Urothelium cell line (cell line): ENCODE measurements around the gene CLDN2.
A peak's percentile ranks its signal among the peaks of the same experiment; 100 is the strongest.

Source experiments
- DNase-seq: peaks from one replicate; pipeline ENCODE4 v3.0.0; 2011; ENCODE audit warnings: low spot score, mixed read lengths
- FAIRE-seq: peaks from 2 replicates; lab custom pipeline; 2011; peaks lifted over from hg19 to GRCh38; lab: Jason Lieb, UNC

Gene CLDN2

DNA sequence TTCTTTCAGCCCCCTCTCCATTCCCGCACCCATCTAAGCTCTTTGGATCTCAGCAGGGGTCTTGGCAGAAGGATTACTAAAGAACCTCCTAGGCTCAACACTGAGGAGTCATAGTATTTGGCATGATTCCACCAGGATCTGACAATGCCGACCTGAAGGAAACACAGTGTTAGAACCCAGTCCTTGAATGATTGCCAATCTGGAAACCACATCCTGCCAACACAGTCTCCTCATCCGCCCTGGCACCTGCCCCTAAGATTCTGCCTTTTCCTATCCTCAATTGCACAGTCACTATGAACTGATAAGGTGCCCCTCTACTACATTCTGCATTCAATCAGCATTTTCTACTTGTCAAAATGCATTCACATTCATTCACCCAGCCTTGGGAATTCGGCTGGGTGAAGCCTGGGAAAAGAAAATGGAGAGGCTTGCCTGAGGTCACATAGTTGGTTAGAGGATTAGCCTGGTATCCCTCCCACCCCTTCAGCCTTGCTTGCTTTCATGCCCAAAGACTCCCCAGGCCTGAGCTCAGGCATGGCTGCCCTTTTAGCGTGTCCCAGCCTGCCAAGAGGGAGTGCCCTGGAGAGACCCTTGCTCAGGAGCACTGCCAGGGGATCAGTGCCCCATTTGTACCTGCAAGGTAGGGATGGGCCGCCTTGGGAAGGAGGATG, 2.2 kb upstream of the CLDN2 start:
- FAIRE-seq, result no peak
- DNase-seq, result peak; percentile 55

DNA sequence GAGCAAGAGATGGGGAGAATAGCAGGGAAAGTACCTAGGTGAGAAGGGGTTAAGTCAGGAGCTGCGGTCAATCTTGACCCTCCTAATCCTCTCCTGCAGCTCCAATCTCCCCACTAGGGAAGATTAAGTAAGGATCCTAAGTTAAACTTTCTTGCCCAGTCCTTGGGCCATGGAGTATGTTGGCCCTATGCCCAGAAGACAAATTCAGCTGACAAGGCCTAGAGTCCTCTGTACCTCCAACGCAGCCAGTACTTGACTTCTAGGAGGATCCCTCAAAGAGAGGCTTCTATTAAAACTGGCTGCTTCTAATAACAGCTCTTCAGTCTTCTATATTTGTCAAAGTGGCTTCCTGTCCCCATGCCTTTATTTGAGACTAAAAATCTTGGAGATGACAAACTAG, 1.4 kb downstream of the CLDN2 start:
- no peak for FAIRE-seq
- no peak for DNase-seq

DNA sequence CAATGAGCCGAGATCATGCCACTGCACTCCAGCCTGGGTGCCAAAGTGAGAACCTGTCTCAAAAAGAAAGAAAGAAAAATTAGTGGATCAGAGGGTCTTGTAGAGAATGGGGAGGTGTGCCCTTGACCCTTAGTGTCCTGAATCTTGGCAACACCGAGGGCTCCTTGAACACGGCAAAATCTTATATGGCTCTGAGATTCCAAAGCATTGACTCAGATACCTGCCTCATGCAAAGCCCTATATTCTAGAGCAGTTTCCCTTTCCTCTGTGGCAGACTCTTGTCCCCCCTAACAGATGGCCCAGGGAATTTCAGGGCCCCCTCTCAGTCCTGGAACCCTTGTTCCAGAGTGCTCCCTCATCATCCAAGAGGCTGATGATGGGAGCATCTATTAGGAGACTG, 6.8 kb downstream of the CLDN2 start:
- FAIRE-seq (no peak), DNase-seq (no peak)

DNA sequence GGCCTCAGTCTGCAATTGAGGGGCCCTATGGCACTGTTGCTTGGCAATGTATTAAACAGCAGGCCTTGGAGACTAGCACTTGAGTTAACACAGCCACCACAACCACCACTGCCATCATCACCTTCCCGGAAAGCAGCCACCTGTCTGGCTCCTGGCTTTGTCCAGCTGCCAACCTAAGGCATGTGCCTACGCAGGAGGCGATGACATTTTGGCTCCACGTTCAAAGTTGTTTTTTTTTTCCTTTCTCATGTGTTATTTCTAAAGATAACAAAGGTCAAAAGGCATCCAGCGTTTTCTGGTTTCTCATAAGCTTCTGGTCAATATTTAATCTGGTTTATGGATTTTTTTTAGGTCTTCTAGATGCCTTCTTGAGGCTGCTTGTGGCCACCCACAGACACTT, 7.5 kb downstream of the CLDN2 start:
- DNase-seq (no peak), FAIRE-seq (no peak)

DNA sequence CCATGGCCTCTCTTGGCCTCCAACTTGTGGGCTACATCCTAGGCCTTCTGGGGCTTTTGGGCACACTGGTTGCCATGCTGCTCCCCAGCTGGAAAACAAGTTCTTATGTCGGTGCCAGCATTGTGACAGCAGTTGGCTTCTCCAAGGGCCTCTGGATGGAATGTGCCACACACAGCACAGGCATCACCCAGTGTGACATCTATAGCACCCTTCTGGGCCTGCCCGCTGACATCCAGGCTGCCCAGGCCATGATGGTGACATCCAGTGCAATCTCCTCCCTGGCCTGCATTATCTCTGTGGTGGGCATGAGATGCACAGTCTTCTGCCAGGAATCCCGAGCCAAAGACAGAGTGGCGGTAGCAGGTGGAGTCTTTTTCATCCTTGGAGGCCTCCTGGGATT, 8.0 kb downstream of the CLDN2 start:
- no peak for FAIRE-seq

DNA sequence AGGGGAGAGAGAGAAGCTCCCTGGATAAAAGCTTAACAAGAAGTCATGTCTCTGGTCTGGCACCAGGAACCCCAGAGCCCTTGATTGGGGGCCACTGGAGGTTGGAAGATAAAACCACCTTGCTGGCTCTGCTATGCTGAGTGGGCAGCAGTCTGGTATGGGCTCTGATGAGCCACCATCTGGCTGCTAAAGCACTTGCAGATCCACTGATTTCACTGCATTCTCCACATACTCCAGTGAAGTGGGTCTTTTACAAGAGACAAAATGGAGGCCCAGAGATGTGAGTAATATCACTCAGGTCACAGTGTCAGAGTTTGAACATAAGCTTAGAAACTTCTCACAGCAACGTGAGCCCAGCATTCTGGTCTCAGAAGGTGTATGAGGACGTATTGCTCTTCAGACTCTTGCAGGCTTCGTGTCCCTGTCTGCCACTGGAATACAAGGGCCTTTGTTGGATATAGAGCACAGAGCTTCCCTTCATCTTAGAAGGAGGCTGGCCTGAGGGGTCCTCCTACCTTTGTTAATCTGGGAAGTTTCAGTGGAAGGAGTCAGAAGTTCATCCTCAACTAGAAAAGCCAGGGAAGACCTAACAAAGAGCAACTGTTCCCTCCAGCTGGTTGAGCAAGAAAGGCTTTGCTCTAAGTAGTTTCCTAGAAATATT, 11.8 kb downstream of the CLDN2 start:
- no peak for FAIRE-seq
- DNase-seq, result no peak

More for the DNA sequence above, 8.0 kb downstream of the CLDN2 start:
- no peak for DNase-seq

DNA sequence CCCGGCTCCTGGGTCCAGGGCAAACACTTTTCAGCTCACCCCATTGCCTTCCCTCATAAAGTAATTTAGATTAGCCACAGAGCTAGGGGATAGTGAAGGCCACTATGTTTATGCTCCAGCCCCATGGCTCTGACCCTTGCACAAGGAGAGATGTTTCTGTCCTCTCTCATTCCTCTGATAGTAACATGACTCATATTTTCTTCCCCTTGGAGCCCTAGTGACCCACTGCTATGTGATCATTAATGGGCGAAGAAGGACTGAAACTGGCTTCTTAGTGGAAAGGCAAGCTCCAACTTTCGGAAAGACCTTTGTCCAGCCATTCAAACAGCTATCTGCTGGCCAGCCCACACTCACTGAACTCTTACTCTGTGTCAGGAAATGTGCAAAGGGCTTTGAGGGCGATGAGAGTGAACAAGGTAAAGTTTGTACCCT, 12.3 kb downstream of the CLDN2 start:
- FAIRE-seq (no peak), DNase-seq (no peak)

DNA sequence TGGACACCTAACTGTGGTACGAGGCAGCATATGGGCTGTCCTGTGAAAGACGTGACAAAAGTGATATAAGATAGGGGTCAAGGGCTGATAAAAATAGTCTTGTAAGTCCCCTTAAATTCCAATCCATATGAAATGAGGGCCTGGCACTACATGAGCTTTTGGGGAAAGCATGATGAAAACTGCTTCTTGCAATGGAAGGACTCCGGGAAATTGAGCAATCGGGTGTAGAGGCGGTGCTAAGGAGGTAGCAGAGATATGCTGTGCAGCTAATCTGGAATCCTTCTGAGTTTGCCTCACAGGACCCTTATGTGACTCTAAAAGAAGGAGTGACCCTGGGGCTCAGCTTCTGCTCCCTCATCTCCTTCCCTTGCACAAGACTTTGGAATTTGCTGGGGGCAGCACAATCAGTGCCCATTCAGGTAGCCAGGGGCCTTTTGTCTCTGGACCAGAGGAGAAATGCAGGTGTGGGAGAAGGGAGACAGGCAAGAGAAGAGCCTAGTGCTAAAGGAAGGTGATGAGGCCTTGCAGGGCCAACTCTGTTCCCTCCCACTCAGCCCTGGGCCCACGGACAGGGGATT, 12.8 kb downstream of the CLDN2 start:
- DNase-seq (no peak), FAIRE-seq (no peak)

DNA sequence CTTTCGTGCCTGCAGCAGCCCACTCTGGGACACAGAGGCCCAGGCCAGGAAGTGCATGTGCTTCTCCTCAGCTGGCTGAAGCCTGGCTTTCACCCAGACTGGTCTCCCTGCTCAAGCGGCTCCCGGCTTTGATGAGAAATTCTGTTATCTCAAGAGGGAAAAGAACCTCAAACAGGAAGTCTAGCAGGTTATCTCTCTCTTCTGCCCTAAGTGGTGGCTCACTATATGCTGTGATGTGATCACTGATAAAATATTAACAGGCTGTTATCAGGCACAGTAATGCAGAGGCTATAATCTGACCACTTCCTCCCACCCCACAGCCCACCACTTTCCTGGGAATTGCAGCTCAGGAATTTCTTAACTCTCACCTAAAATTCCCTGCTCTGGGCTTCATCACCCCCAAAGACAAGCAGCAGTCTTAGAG, 13.3 kb downstream of the CLDN2 start:
- no peak for DNase-seq
- no peak for FAIRE-seq

DNA sequence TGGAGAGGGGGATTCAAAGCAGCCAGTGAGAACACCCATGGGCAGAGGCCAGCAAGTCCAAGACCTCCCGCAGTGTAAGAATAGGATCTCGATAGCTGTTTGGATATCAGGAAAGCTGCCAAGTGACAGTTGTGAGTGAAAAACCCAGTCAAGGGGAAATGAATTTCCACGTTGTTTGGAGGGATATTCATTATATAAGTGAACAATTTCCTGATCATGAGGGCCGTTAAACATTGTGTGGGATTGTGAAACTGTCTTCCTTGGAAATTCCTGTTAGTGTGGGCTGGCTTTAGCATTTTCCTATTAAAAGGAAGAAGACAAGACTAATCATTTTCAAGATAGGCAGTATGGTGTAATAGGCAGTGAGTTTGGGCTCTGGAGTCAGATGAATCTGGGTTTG, 15.0 kb downstream of the CLDN2 start:
- no peak for FAIRE-seq

DNA sequence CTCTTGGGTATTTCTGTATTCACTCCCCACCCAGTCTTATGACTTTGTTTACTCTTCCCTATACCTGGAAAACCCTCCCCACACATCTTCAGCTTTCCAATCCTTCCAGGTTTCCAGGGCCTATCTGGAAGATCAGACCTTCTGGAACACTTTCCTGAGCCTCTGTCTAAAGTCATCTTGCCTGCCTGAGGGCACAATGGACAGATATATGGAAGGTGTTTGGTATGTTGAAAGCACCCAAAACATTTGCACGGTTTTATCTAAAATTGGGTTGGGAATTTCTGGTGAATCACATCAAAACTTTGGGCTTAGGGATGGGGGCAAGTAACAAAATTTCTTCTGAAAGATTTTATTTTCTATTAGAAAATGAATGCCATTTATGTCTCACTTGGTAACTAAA, 16.0 kb downstream of the CLDN2 start:
- no peak for DNase-seq
- FAIRE-seq, result no peak

More for the DNA sequence above, 15.0 kb downstream of the CLDN2 start:
- DNase-seq, result no peak

DNA sequence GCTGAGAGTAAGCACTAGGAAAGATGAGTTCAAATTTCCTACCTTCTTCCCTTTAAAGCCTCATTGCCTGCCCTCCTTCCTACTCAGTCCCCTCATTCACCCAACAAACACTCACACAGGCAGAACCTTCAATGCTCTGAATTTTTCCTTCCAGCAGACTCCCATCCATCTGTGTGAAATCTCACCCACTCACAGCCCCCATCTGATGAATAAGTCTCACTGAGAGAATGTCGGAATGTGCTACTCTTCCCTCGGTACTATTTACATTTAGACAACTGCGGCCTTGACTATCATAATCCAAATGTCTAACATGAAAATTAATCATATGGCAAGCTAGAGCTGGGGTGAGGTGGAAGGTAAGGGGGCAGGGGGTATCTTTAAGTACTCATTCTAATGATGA, 19.4 kb downstream of the CLDN2 start:
- no peak for DNase-seq
- FAIRE-seq, result no peak

DNA sequence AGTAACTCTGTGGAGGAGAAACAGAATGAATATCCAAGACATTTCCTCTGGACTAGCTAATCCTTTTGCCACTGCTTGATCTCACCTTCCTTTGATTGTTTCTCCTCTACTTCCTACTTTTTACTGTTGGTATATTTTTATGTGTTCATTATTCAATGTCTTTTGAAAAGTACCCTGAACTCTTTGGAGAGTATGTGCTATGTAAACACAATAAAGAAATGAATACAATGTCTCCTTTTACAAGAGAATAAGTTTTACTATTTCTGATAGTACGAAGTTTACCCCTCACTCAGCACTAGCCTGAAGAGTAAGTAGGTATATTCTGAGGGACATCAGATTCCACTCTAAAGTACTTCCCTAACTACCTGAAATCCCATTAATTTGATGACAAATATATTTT, 19.9 kb downstream of the CLDN2 start:
- no peak for FAIRE-seq
- no peak for DNase-seq

DNA sequence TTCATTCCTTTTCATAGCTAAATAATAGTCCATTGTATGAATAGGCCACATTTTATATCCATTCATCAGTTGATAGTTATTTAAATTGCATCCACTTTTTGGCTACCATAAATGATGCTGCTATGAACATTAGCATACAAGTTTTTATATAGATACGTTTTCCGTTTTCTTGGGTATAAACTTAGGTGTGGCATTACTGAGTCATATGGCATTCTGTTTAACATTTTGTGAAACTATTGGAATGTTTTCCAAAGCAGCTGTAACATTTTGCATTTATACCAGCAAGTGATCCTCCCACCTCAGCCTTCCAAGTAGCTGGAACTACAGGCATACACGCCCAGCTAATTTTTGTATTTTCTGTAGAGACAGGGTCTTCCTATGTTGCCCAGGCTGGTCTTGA, 26.3 kb downstream of the CLDN2 start:
- FAIRE-seq (no peak), DNase-seq (no peak)

DNA sequence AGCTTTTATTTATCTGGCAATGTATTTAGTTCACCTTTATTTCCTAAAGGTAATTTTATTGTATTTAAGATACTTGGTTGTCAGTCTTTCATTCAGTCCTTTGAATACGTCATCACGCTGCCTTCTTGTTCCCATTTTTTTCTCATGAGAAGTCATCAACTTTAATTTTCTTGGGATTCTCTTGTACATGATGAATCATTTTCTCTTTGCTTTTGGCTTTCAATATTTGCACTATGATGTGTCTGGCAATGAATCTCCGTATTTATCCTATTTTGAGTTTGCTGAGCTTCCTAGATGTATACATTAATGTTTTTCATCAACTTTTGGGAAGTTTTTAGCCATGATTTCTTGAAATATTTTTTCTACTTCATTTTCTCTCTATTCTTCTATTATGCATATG, 28.4 kb downstream of the CLDN2 start:
- DNase-seq (no peak), FAIRE-seq (no peak)

DNA sequence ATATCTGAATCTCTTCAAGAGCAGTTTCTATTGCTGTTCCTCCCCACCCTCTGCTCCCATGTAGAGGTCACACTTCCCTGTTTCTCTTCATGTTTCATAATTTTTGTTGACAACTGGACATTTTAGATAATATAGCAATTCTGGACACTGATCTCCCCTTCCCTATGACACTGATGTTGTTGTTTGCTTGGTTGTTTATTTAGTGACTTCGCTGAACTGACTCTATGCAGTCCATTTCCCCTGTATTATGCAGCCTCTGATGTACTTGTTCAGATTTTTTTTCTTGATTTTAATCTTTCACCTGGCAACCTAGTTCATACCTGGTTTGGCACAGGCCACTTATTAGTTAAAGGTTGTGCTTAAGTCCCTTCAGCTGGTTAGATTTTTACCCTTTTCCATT, 29.2 kb downstream of the CLDN2 start:
- DNase-seq, result no peak
- no peak for FAIRE-seq

DNA sequence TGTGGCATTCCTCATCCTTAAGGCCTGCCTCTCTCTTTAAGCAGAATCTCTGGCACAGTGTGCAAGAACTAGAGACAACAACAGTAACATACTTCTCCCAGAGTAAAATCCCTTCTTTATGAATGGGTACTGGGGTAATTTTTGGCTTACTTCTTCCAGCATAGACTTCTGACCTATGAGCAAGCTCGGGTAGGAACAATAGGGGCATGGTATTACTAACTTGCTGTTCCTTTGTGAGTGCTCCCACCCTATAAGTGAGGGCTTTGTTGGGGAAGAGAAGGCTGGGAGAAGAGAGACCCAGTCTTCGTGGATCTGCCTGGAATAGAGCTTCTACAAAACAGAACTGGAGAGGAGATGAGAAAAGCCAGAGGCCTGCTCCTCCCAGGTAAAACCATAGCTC, 30.2 kb downstream of the CLDN2 start:
- no peak for FAIRE-seq
- no peak for DNase-seq

DNA sequence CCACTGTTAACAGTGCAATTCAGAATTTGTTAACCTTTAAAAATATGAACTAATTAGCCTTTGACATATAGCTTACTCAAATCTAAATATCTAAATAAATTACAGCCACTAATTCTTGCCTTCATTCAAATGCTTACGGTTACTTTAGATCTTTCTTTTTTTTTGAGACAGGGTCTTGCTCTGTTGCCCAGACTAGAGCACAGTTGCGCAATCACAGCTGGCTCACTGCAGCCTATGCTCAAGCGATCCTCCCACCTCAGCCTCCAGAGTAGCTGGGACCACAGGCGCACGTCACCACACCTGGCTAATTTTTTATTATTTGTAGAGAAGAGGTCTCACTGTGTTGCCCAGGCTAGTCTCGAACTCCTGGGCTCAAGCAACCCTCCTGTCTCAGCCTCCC, 31.0 kb downstream of the CLDN2 start:
- no peak for FAIRE-seq
- no peak for DNase-seq

DNA sequence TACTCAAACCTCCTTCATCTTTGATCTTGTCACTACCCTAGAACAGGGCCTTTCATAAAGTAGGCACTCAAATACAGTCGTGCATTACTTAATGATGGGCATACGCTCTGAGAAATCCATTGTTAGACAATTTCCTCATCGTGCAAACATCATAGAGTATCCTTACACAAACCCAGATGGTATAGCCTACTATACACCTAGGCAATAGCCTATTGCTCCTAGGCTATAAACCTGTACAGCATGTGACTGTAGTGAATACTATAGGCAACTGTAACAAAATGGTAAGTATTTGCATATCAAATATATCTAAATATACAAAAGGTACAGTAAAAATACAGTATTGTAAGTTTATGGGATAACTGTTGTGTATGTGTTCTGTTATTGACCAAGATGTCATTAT, 31.9 kb downstream of the CLDN2 start:
- FAIRE-seq (no peak), DNase-seq (no peak)

DNA sequence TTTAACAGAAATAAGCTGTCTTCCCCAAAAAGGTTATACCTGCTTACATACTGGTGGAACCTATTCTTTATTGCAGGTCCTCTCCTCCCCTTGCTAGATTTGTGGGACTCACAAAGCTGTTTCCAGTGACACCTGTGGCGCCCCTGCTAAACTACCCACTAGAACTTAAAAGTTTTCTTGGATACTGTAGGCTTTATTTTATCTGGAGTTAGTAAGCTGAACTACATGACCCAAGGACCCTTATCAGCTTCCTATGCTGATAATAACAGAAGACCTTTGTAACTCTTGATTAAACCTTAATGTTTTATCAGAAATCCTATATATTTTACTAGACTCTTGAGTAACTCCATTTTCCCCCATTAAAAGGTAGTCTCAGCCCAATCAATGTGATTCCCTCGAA, 32.3 kb downstream of the CLDN2 start:
- no peak for DNase-seq
- no peak for FAIRE-seq

DNA sequence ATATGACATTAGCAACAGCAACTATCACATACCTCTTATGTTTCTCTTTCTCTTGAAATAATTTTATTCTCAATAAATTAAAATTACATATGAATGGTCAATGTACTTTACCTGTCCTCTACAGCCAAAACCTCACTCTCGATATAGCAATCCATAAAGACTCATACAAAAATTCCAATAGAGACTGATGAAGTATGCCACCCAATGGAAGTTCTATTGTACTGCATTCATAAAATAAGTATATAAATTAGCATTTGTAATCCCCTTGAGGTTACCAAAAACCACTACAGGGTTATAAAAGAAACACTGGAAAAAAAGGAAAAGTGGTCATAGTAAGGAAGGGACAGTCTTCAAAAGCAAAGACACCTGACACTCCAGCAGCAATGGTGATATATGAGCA, 32.8 kb downstream of the CLDN2 start:
- no peak for FAIRE-seq
- no peak for DNase-seq

DNA sequence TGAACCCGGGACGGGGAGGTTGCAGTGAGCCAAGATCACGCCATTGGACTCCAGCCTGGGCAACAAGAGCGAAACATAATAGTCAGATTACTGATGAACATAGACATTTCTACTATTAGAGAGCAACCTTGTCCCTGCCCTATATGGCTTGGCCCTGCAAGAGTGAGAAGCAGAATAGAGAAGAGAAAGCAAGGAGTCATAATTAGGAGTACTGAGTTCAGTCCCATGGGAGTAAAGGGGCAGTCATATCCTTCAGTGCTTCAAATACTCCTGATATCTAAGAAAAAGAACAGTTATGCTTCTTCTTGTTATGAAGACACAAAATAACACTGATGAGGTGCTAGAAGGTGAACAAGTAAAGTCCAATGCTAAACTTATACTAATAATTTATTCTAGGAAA, 33.8 kb downstream of the CLDN2 start:
- FAIRE-seq, result no peak
- no peak for DNase-seq
